ENCODE results near the gene KSR2.

DNA sequence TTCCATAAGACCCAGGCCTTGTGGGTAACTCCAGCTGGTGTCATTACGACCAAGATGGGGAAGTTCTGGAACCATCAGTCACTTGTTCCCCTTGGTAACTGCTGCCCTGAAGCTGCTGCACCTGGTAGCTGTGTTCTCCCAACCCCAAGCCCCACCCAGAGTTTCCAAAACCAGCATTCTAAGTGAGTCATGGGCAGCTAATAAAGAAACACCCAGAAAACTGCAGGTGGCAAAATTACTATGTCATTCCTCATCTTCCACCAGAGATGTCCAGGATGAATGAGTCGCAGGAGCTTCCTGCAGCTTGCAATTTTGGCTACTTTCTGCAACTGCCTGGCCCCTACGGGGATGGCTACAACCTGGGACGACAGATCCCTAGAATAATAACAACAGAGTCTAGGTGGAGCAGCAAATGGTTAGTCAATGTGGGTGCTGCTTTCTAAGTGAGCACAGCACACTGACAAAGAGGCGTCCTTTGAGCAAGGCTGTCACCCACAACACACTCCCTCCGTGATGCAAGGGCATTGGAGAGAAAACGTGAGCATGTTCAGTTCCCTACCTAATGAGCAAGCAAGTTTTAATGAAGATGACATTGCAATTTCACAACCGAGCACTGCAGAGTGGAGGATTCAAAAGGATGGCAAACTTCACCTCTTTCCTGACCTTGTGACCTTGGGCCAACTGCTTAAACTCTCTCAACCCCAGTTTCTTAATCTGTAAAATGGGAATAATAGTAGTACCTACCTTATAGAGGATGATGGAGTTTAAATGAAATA is 306.0 kb downstream of the KSR2 start:
- TF ChIP-seq, protein P1, sequence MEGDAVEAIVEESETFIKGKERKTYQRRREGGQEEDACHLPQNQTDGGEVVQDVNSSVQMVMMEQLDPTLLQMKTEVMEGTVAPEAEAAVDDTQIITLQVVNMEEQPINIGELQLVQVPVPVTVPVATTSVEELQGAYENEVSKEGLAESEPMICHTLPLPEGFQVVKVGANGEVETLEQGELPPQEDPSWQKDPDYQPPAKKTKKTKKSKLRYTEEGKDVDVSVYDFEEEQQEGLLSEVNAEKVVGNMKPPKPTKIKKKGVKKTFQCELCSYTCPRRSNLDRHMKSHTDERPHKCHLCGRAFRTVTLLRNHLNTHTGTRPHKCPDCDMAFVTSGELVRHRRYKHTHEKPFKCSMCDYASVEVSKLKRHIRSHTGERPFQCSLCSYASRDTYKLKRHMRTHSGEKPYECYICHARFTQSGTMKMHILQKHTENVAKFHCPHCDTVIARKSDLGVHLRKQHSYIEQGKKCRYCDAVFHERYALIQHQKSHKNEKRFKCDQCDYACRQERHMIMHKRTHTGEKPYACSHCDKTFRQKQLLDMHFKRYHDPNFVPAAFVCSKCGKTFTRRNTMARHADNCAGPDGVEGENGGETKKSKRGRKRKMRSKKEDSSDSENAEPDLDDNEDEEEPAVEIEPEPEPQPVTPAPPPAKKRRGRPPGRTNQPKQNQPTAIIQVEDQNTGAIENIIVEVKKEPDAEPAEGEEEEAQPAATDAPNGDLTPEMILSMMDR (conservative IDR thresholded peaks at IDR 0.05; ENCODE audit: low read depth, low read length) = no peak
- TF ChIP-seq BHLHE40 (IDR thresholded peaks at IDR 0.05; ENCODE audit: low read depth, low read length) (no peak), RAD21 (IDR thresholded peaks at IDR 0.05; ENCODE audit: low read length) (no peak), MAFK (IDR thresholded peaks at IDR 0.05; ENCODE audit: low read depth, low read length) (no peak), CEBPB (IDR thresholded peaks at IDR 0.05; ENCODE audit: low read depth, low read length) (no peak), POLR2A (IDR thresholded peaks at IDR 0.05; ENCODE audit: low read depth, low read length) (no peak), MAZ (IDR thresholded peaks at IDR 0.05; ENCODE audit: borderline replicate concordance, low read depth, low read length) (no peak), RFX5 (IDR thresholded peaks at IDR 0.05; ENCODE audit: low read depth, low read length) (no peak), SMC3 (IDR thresholded peaks at IDR 0.05; ENCODE audit: low read depth, low read length) (no peak), RCOR1 (IDR thresholded peaks at IDR 0.05; ENCODE audit: insufficient replicate concordance, low read length) (no peak), NFE2L2 (IDR thresholded peaks at IDR 0.05; ENCODE audit: low read depth, low read length) (no peak), MXI1 (IDR thresholded peaks at IDR 0.05; ENCODE audit: borderline replicate concordance, low read depth, low read length) (no peak)
- TF ChIP-seq, protein P2, sequence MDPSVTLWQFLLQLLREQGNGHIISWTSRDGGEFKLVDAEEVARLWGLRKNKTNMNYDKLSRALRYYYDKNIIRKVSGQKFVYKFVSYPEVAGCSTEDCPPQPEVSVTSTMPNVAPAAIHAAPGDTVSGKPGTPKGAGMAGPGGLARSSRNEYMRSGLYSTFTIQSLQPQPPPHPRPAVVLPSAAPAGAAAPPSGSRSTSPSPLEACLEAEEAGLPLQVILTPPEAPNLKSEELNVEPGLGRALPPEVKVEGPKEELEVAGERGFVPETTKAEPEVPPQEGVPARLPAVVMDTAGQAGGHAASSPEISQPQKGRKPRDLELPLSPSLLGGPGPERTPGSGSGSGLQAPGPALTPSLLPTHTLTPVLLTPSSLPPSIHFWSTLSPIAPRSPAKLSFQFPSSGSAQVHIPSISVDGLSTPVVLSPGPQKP (IDR thresholded peaks at IDR 0.05; ENCODE audit: borderline replicate concordance, low read depth, low read length) = no peak
- TF ChIP-seq, protein P3, sequence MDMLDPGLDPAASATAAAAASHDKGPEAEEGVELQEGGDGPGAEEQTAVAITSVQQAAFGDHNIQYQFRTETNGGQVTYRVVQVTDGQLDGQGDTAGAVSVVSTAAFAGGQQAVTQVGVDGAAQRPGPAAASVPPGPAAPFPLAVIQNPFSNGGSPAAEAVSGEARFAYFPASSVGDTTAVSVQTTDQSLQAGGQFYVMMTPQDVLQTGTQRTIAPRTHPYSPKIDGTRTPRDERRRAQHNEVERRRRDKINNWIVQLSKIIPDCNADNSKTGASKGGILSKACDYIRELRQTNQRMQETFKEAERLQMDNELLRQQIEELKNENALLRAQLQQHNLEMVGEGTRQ (IDR thresholded peaks at IDR 0.05; ENCODE audit: low read depth, low read length) = no peak

All from IMR-90 (cell line).